HUES48 (cell line): ENCODE data around the gene RAD51B.
A peak's percentile ranks its signal among the peaks of the same experiment; 100 is the strongest.
"Not testable (repeated sequence)": the region's sequence is repeated elsewhere in the genome, so short reads cannot be mapped to it uniquely, and the experiment has no call there.

Experiments
- H3K27ac ChIP-seq: one replicate; pipeline ENCODE4 v1.7.0; 2013; ENCODE audit warnings: low read depth, low read length, inconsistent platforms
- H3K27me3 ChIP-seq: 2 replicates; pipeline ENCODE4 v1.6.1; 2013; ENCODE audit warnings: mild to moderate bottlenecking, low read length; ENCODE audit not compliant: control insufficient read depth, insufficient read depth
- H3K36me3 ChIP-seq: 2 replicates; pipeline ENCODE4 v1.6.1; 2013; ENCODE audit warnings: low read length; ENCODE audit not compliant: control insufficient read depth, insufficient read depth
- H3K4me1 ChIP-seq: 2 replicates; pipeline ENCODE4 v1.6.1; 2013; ENCODE audit warnings: mild to moderate bottlenecking, low read length; ENCODE audit not compliant: control insufficient read depth, insufficient read depth
- H3K4me3 ChIP-seq: 2 replicates; pipeline ENCODE4 v1.5.1; 2013; ENCODE audit warnings: mild to moderate bottlenecking, low read depth, low read length
- H3K9ac ChIP-seq: 2 replicates; pipeline ENCODE4 v1.6.1; 2013; ENCODE audit warnings: mild to moderate bottlenecking, low read depth, low read length, moderate library complexity
- H3K9me3 ChIP-seq: 2 replicates; pipeline ENCODE4 v1.6.1; 2013; ENCODE audit warnings: low read length; ENCODE audit not compliant: control insufficient read depth, insufficient read depth

The RAD51B gene

GRCh38 chr14:68257969-68258368 is 438.4 kb downstream of the RAD51B start:
- Histone ChIP-seq H3K4me3 (no peak overlapping the region), H3K27ac (no peak overlapping the region), H3K9ac (no peak overlapping the region), H3K27me3 (peaks cover 8% of the 10 kb centered on the region; the same call in 1 of the 2 replicates), H3K4me1 (peaks cover 78% of the 10 kb centered on the region), H3K9me3 (no peaks in the 10 kb centered on the region), H3K36me3 (no peaks in the 10 kb centered on the region)

GRCh38 chr14:68258995-68259394 is 439.4 kb downstream of the RAD51B start:
- not testable (repeated sequence) for H3K4me3 ChIP-seq, H3K9ac ChIP-seq, H3K9me3 ChIP-seq, H3K27me3 ChIP-seq, H3K36me3 ChIP-seq
- Histone ChIP-seq H3K27ac (peak overlapping the region; percentile 49), H3K4me1 (peaks cover 79% of the 10 kb centered on the region)

- no peaks in the 10 kb centered on the region for H3K36me3 ChIP-seq
- H3K27ac ChIP-seq, result peak overlapping the region; percentile 98
- H3K27me3 ChIP-seq, result peaks cover 8% of the 10 kb centered on the region; the same call in 1 of the 2 replicates
- H3K4me1 ChIP-seq, result peaks cover 77% of the 10 kb centered on the region
- no peak overlapping the region for H3K4me3 ChIP-seq
- no peaks in the 10 kb centered on the region for H3K9me3 ChIP-seq
- H3K9ac ChIP-seq, result no peak overlapping the region
These were observed 440.5 kb downstream of the RAD51B start for GRCh38 chr14:68260121-68260520.

- Histone ChIP-seq H3K27ac (peak overlapping the region; percentile 98), H3K4me3 (peak overlapping the region; percentile 38), H3K4me1 (peaks cover 67% of the 10 kb centered on the region), H3K9ac (peak overlapping the region; percentile 49; the same call in 1 of the 2 replicates), H3K36me3 (no peaks in the 10 kb centered on the region), H3K9me3 (no peaks in the 10 kb centered on the region), H3K27me3 (peaks cover 8% of the 10 kb centered on the region; the same call in 1 of the 2 replicates)
These were observed 441.7 kb downstream of the RAD51B start for GRCh38 chr14:68261092-68261842.

GRCh38 chr14:68262567-68262966 is 443.0 kb downstream of the RAD51B start:
- Histone ChIP-seq H3K9me3 (no peaks in the 10 kb centered on the region), H3K9ac (no peak overlapping the region), H3K4me3 (no peak overlapping the region), H3K27me3 (peaks cover 8% of the 10 kb centered on the region; the same call in 1 of the 2 replicates), H3K36me3 (no peaks in the 10 kb centered on the region), H3K27ac (peak overlapping the region; percentile 98), H3K4me1 (peaks cover 59% of the 10 kb centered on the region)

GRCh38 chr14:68263563-68264259 is 444.1 kb downstream of the RAD51B start:
- Histone ChIP-seq H3K27ac (no peak overlapping the region), H3K9me3 (no peaks in the 10 kb centered on the region), H3K27me3 (peaks cover 8% of the 10 kb centered on the region; the same call in 1 of the 2 replicates), H3K4me3 (no peak overlapping the region), H3K4me1 (peaks cover 58% of the 10 kb centered on the region), H3K9ac (no peak overlapping the region), H3K36me3 (no peaks in the 10 kb centered on the region)

GRCh38 chr14:68264260-68264569 is 444.6 kb downstream of the RAD51B start:
- H3K36me3 ChIP-seq, result no peaks in the 10 kb centered on the region
- H3K9ac ChIP-seq, result no peak overlapping the region
- H3K27me3 ChIP-seq, result peaks cover 8% of the 10 kb centered on the region; the same call in 1 of the 2 replicates
- H3K27ac ChIP-seq, result no peak overlapping the region
- H3K4me1 ChIP-seq, result peaks cover 61% of the 10 kb centered on the region
- H3K9me3 ChIP-seq, result no peaks in the 10 kb centered on the region
- no peak overlapping the region for H3K4me3 ChIP-seq

GRCh38 chr14:68266998-68267397 is 447.4 kb downstream of the RAD51B start:
- Histone ChIP-seq H3K9me3 (no peaks in the 10 kb centered on the region), H3K4me3 (no peak overlapping the region), H3K4me1 (peaks cover 37% of the 10 kb centered on the region), H3K27me3 (peaks cover 6% of the 10 kb centered on the region; the same call in 1 of the 2 replicates), H3K36me3 (no peaks in the 10 kb centered on the region), H3K27ac (no peak overlapping the region), H3K9ac (no peak overlapping the region)

GRCh38 chr14:68268197-68268596 is 448.6 kb downstream of the RAD51B start:
- H3K4me1 ChIP-seq, result peaks cover 25% of the 10 kb centered on the region
- no peaks in the 10 kb centered on the region for H3K9me3 ChIP-seq
- H3K27ac ChIP-seq, result no peak overlapping the region
- no peak overlapping the region for H3K4me3 ChIP-seq
- no peak overlapping the region for H3K9ac ChIP-seq
- H3K36me3 ChIP-seq, result no peaks in the 10 kb centered on the region
- no peaks in the 10 kb centered on the region for H3K27me3 ChIP-seq

GRCh38 chr14:68268719-68269118 is 449.1 kb downstream of the RAD51B start:
- Histone ChIP-seq H3K27me3 (no peaks in the 10 kb centered on the region), H3K27ac (no peak overlapping the region), H3K36me3 (no peaks in the 10 kb centered on the region), H3K4me3 (no peak overlapping the region), H3K9me3 (no peaks in the 10 kb centered on the region), H3K9ac (no peak overlapping the region), H3K4me1 (peaks cover 20% of the 10 kb centered on the region)
